ENCODE data around the gene RER1.

Gene RER1

GRCh38 chr1:2408859-2409276 lies 17.2 kb downstream of the RER1 start:
- DNase-seq = no peak

GRCh38 chr1:2409745-2410144 lies 18.1 kb downstream of the RER1 start:
- no peak for DNase-seq

GRCh38 chr1:2411801-2412394 lies 20.3 kb downstream of the RER1 start:
- DNase-seq = no peak

- DNase-seq = peak; percentile 49
Measured at GRCh38 chr1:2412395-2412772, 20.7 kb downstream of the RER1 start, which contains the start of gene PEX10. TSS of gene PEX10 (minus strand) at chr1:2412564. CDS start at chr1:2412502, 62 bp downstream.

- DNase-seq = no peak
Measured at GRCh38 chr1:2412773-2413494, 21.3 kb downstream of the RER1 start.

- no peak for DNase-seq
Measured at GRCh38 chr1:2413495-2414296, 22.1 kb downstream of the RER1 start.

- DNase-seq = peak; percentile 8
Measured at GRCh38 chr1:2414297-2414958, 22.8 kb downstream of the RER1 start.

- DNase-seq = no peak
Measured at GRCh38 chr1:2415337-2415736, 23.7 kb downstream of the RER1 start.

- DNase-seq = no peak
Measured at GRCh38 chr1:2415801-2416208, 24.2 kb downstream of the RER1 start.

- DNase-seq = no peak
Measured at GRCh38 chr1:2416403-2416802, 24.8 kb downstream of the RER1 start.

- no peak for DNase-seq
Measured at GRCh38 chr1:2417083-2417832, 25.6 kb downstream of the RER1 start.

GRCh38 chr1:2417833-2418225 lies 26.2 kb downstream of the RER1 start:
- no peak for DNase-seq

- DNase-seq = no peak
Measured at GRCh38 chr1:2418791-2419320, 27.2 kb downstream of the RER1 start.

- no peak for DNase-seq
Measured at GRCh38 chr1:2419416-2419815, 27.8 kb downstream of the RER1 start.

- no peak for DNase-seq
Measured at GRCh38 chr1:2422523-2422922, 30.9 kb downstream of the RER1 start.

- DNase-seq = no peak
Measured at GRCh38 chr1:2425892-2426291, 34.3 kb downstream of the RER1 start.

GRCh38 chr1:2426540-2426939 lies 34.9 kb downstream of the RER1 start:
- DNase-seq = no peak

- no peak for DNase-seq
Measured at GRCh38 chr1:2427051-2427450, 35.4 kb downstream of the RER1 start.

- no peak for DNase-seq
Measured at GRCh38 chr1:2427976-2428375, 36.3 kb downstream of the RER1 start.

- DNase-seq = no peak
Measured at GRCh38 chr1:2428490-2428889, 36.8 kb downstream of the RER1 start.

- no peak for DNase-seq
Measured at GRCh38 chr1:2429780-2430591, 38.3 kb downstream of the RER1 start.

All from NCI-H524 treated with DMSO at 0.1 percent for 48 hours (cell line).